22Rv1 (cell line): ENCODE results near the gene GLIS1.

Source experiments
- CTCF ChIP-seq: fragments of 450-650 bp; IDR thresholded peaks from 2 replicates; pipeline ENCODE4 v1.5.1; 2017; ENCODE audit warnings: mild to moderate bottlenecking
- ZFX ChIP-seq: fragments of 450-650 bp; IDR thresholded peaks from 2 replicates; pipeline ENCODE4 v1.6.1; 2017; ENCODE audit warnings: antibody characterized with exemption, borderline replicate concordance

GRCh38 chr1:53686965-53687267 lies 52.0 kb downstream of the GLIS1 start:
- TF ChIP-seq CTCF, result no peak
- TF ChIP-seq ZFX, result no peak
